ENCODE data around the gene NYAP2.

DNA sequence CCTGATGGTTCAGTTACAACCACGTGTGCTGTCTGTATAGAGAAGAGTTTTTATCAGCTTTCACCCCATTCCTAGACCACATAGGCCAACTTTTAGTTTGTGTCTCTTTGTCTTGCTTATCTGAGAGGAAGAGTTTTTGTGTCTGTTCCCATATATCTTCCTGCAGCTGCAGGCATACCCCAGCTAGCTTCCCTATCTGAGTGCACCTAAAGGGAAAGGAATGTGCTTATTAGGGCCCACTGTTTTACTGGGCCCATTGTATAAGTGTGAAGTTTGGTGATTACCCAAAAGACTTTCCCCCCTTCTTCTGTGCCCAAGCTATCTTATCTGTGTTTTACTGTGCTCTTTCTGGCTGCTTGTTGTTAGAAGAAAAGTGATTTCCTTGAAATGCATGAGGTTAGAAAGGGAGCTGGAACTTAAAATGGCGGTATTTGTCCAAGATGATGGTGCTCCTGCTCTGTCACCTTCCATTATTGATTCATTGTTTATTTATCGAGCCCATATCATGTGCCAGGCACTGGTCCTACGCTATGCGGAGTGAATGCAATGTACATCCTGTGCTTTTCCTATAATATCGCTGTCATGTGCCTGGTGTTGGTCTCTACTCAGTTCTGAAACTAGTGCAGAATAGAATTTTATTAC is 57.2 kb downstream of the NYAP2 start:
- TF ChIP-seq, protein P1, sequence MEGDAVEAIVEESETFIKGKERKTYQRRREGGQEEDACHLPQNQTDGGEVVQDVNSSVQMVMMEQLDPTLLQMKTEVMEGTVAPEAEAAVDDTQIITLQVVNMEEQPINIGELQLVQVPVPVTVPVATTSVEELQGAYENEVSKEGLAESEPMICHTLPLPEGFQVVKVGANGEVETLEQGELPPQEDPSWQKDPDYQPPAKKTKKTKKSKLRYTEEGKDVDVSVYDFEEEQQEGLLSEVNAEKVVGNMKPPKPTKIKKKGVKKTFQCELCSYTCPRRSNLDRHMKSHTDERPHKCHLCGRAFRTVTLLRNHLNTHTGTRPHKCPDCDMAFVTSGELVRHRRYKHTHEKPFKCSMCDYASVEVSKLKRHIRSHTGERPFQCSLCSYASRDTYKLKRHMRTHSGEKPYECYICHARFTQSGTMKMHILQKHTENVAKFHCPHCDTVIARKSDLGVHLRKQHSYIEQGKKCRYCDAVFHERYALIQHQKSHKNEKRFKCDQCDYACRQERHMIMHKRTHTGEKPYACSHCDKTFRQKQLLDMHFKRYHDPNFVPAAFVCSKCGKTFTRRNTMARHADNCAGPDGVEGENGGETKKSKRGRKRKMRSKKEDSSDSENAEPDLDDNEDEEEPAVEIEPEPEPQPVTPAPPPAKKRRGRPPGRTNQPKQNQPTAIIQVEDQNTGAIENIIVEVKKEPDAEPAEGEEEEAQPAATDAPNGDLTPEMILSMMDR (conservative IDR thresholded peaks at IDR 0.05) = no peak
- TF ChIP-seq ZFX (IDR thresholded peaks at IDR 0.05) = no peak
